ENCODE measurements around the gene MRPS10.

DNA sequence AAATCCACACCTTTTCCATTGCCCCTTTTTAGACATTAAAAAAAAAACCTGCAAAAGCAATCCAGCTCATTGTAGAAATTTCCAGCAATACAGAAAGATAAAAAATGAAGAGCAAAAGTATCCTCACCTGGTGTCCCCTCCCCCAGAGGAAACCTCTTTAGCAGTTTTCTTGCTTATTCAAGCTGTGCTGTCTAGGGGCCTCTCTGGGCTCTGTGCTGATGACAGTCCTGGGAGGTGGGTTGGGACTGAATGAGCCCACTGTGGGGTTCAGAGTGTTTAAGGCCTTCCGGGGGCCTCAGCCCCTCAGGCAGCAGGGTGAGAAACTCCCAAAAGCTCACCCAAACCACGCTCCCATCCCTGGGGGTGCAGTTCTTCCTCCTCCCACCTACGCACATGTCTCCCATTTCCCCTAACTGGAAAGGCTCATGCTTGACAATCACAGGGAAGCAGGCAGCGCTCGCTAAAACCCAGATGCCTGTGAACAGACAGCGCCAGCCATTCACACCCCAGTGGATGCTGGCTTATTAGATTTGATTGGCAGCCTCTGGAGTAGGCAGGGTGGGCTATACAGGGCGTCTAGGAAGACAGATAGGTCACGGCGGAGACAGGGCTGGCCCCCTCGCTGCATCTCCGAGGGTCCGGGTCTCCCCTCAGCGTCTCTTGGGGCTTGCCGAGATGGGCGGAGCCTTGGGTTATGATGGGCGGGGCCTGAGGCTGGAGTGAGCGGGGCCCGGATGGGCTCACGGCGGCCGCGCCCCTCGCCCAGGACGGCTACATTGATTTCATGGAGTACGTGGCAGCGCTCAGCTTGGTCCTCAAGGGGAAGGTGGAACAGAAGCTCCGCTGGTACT, 39.9 kb downstream of the MRPS10 start:
- TF ChIP-seq, protein P1, sequence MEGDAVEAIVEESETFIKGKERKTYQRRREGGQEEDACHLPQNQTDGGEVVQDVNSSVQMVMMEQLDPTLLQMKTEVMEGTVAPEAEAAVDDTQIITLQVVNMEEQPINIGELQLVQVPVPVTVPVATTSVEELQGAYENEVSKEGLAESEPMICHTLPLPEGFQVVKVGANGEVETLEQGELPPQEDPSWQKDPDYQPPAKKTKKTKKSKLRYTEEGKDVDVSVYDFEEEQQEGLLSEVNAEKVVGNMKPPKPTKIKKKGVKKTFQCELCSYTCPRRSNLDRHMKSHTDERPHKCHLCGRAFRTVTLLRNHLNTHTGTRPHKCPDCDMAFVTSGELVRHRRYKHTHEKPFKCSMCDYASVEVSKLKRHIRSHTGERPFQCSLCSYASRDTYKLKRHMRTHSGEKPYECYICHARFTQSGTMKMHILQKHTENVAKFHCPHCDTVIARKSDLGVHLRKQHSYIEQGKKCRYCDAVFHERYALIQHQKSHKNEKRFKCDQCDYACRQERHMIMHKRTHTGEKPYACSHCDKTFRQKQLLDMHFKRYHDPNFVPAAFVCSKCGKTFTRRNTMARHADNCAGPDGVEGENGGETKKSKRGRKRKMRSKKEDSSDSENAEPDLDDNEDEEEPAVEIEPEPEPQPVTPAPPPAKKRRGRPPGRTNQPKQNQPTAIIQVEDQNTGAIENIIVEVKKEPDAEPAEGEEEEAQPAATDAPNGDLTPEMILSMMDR (IDR thresholded peaks at IDR 0.05), result no peak
- TF ChIP-seq POLR2A (IDR thresholded peaks at IDR 0.05), result no peak

All from lower leg skin (tissue), 3 donors.